B cell (primary cell): Measurements from ENCODE around the gene TMEM19. TPM values are rescaled to one million over a fixed set of nuclear protein-coding genes. Genes with fewer than 3 reads are reported as not detected.
A peak's percentile ranks its signal among the peaks of the same experiment; 100 is the strongest.

Experiments used
- ATAC-seq: fragments of 200-7000 bp; cut with Tn5 transposase; one replicate; pipeline ENCODE4 v1.10.0; 2021; ENCODE audit warnings: low read depth, mild to moderate bottlenecking, moderate number of reproducible peaks, moderate library complexity
- CTCF ChIA-PET: fragments of 350-600 bp; sonication (Branson Sonifier 250); formaldehyde crosslinking; loops from one replicate; lab custom pipeline; 2021; ENCODE audit warnings: antibody characterized with exemption, inconsistent platforms; lab: Charles Lee
- POLR2A ChIA-PET: fragments of 350-600 bp; sonication (Branson Sonifier 250); formaldehyde crosslinking; loops from one replicate; lab custom pipeline; 2021; ENCODE audit warnings: antibody characterized with exemption; lab: Charles Lee
- DNase-seq: peaks from one replicate; pipeline ENCODE4 v3.0.0; 2013
- H2AFZ ChIP-seq: 2 replicates; pipeline ENCODE4 v1.6.1; 2012; ENCODE audit warnings: mild to moderate bottlenecking, low read depth, low read length; ENCODE audit not compliant: insufficient read depth, poor library complexity, severe bottlenecking
- H3K27ac ChIP-seq, 2 donors: 1 replicate in 1 of 2; 2 replicates in 1 of 2; pipeline ENCODE4 v1.5.1; 2012 to 2013; ENCODE audit warnings: low read length in 2 of 2, mild to moderate bottlenecking in 2 of 2, moderate library complexity in 1 of 2
- H3K27me3 ChIP-seq, 4 experiments: fragments of 200-600 bp in 1 of 4; sonication (generic) in 1 of 4; replicated peaks in 1 of 4; 1 replicate in 2 of 4; 2 replicates in 2 of 4; pipeline versions ENCODE4 v1.6.1 to v1.7.0; 2013 to 2016; ENCODE audit warnings: low read length in 3 of 4, mild to moderate bottlenecking in 2 of 4, mixed read lengths in 1 of 4, moderate library complexity in 1 of 4; ENCODE audit not compliant: insufficient read depth in 4 of 4, control insufficient read depth in 3 of 4; ENCODE audit errors: control extremely low read depth in 1 of 4
- H3K36me3 ChIP-seq, 2 experiments: replicated peaks in 1 of 2; 1 replicate in 1 of 2; 2 replicates in 1 of 2; pipeline versions ENCODE4 v1.6.1 to v1.7.1; 2013; ENCODE audit warnings: low read length in 1 of 2; ENCODE audit not compliant: insufficient read depth in 2 of 2, control insufficient read depth in 1 of 2; ENCODE audit errors: control extremely low read depth in 1 of 2, extremely low read depth in 1 of 2
- H3K4me1 ChIP-seq, 2 donors: fragments of 200-600 bp in 1 of 2; sonication (generic) in 1 of 2; 1 replicate in 1 of 2; 2 replicates in 1 of 2; pipeline versions ENCODE4 v1.5.1 to v1.6.1; 2013 to 2017; ENCODE audit warnings: low read length in 2 of 2; ENCODE audit not compliant: control insufficient read depth in 2 of 2, insufficient read depth in 2 of 2
- H3K4me2 ChIP-seq: replicated peaks from 2 replicates; pipeline ENCODE3; 2012; ENCODE audit warnings: mild to moderate bottlenecking, low read depth, low read length; ENCODE audit not compliant: poor library complexity, severe bottlenecking
- H3K4me3 ChIP-seq, 5 experiments: fragments of 200-600 bp in 1 of 5; sonication (generic) in 1 of 5; 1 replicate in 3 of 5; 2 replicates in 2 of 5; pipeline versions ENCODE4 v1.5.1 to v1.7.0; 2011 to 2016; ENCODE audit warnings: low read length in 4 of 5, mild to moderate bottlenecking in 4 of 5, low read depth in 2 of 5, control low read depth in 1 of 5, moderate library complexity in 1 of 5; ENCODE audit not compliant: insufficient read depth in 1 of 5; ENCODE audit errors: control extremely low read depth in 1 of 5, extremely low read depth in 1 of 5
- H3K79me2 ChIP-seq: fragments of 200-600 bp; sonication (generic); one replicate; pipeline ENCODE4 v1.6.0; 2016; ENCODE audit warnings: low read length; ENCODE audit not compliant: control insufficient read depth, insufficient read depth
- H3K9ac ChIP-seq: fragments of 200-600 bp; sonication (generic); 2 replicates; pipeline ENCODE4 v1.6.1; 2017; ENCODE audit warnings: mild to moderate bottlenecking, low read length, moderate library complexity
- H3K9me3 ChIP-seq, 3 donors: one replicate each; pipeline versions ENCODE4 v1.6.1 to v1.7.1; 2013; ENCODE audit warnings: low read length in 2 of 3; ENCODE audit not compliant: control insufficient read depth in 2 of 3, insufficient read depth in 1 of 3; ENCODE audit errors: control extremely low read depth in 1 of 3
- H4K20me1 ChIP-seq: 2 replicates; pipeline ENCODE4 v1.6.0; 2012; ENCODE audit warnings: mild to moderate bottlenecking, low read length; ENCODE audit not compliant: insufficient read depth, control insufficient read depth, poor library complexity, severe bottlenecking
- H3K27ac Mint-ChIP-seq: one replicate; pipeline ENCODE4 v1.8.0; 2021; ENCODE audit warnings: mixed read lengths
- H3K27me3 Mint-ChIP-seq: one replicate; pipeline ENCODE4 v1.8.0; 2021; ENCODE audit warnings: mixed read lengths
- H3K4me1 Mint-ChIP-seq: one replicate; pipeline ENCODE4 v1.8.0; 2021; ENCODE audit warnings: mixed read lengths
- H3K4me3 Mint-ChIP-seq: one replicate; pipeline ENCODE4 v1.8.0; 2021; ENCODE audit warnings: mixed read lengths
- H3K9me3 Mint-ChIP-seq: one replicate; pipeline ENCODE4 v1.8.0; 2022; ENCODE audit warnings: mixed read lengths; ENCODE audit not compliant: insufficient read depth
- EZH2 ChIP-seq: IDR thresholded peaks from 2 replicates; pipeline ENCODE4 v1.6.1; 2012; ENCODE audit warnings: borderline replicate concordance, low read depth, mild to moderate bottlenecking, moderate library complexity, low read length; ENCODE audit not compliant: insufficient read depth, poor library complexity, severe bottlenecking
- WGBS: methylation state at CpG from one replicate; pipeline ENCODE4 v1.1.5; 2013; ENCODE audit warnings: missing lambda C conversion rate; ENCODE audit not compliant: insufficient coverage; 5-methylcytosine and 5-hydroxymethylcytosine counted together
- intact Hi-C: fragments of 100-400 bp; cut with micrococcal nuclease; formaldehyde crosslinking; loops from one replicate; pipeline ENCODE4 v1.10.0; 2022
- polyA plus RNA-seq: library from polyadenylated mRNA; depleted of rRNA; stranded (reverse); fragments of >200 nt; gene quantifications from 2 replicates; pipeline ENCODE4 v1.2.3, GENCODE V29; 2012
- total RNA-seq, 2 donors: library from RNA; stranded (reverse); fragments of 120-200 nt in 1 of 2; gene quantifications; 1 replicate in 1 of 2; 2 replicates in 1 of 2; pipeline versions ENCODE4 v1.2.3 to v1.2.4, GENCODE V29; 2013 to 2022
- TF ChIP-seq, protein P1 (sequence below): fragments of 200-600 bp; IDR thresholded peaks from one replicate; pipeline ENCODE4 v1.8.0; 2022; ENCODE audit warnings: antibody characterized with exemption, mild to moderate bottlenecking

TMEM19 gene
- total and polyA plus RNA-seq, 2 donors (not counting 1 experiment from before 2014, with no cell fraction given) = 39.4 to 53.6 TPM

DNA sequence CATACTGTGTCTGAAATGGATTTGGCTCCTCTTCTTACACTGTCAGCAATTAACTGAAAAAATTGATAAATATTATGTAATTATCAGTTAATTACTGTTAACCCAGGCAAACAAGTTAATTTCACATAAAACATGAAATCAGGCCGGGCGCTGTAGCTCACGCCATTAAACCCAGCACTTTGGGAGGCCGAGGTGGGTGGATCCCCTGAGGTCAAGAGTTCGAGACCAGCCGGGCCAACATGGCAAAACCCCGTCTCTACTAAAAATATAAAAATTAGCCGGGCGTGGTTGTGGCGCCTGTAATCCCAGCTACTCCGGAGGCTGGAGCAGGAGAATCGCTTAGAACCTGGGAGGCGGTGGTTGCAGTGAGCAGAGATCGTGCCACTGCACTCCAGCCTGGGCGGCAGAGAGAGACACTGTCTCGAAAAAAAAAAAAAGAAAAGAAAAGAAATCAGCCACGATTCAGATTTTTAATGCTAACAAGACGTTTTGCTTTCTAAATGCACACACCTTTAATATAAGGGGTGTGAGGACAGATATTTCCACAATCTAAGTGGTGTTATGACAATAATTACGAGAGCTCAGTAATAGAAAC is 473 bp upstream of the TMEM19 start:
- Histone ChIP-seq H3K9ac (peak overlapping the region; percentile 68), H3K4me2 (peak overlapping the region; percentile 86), H3K9me3 (no peaks in the 10 kb centered on the region), H3K27ac (peak overlapping the region; percentile 83 to 95), H3K27me3 (no peaks in the 10 kb centered on the region), H3K4me1 (peaks cover 48% of the 10 kb centered on the region in 2 donors), H4K20me1 (no peaks in the 10 kb centered on the region), H3K36me3 (peaks cover 0 to 4% of the 10 kb centered on the region in 2 experiments), H3K4me3 (peak overlapping the region; percentile 70 to 99 (median 81)), H3K79me2 (peaks cover 61% of the 10 kb centered on the region), H2AFZ (peak overlapping the region; percentile 80)
- H3K4me3 Mint-ChIP-seq = peak overlapping the region; percentile 97
- no peak for TF ChIP-seq EZH2
- TF ChIP-seq, protein P1, sequence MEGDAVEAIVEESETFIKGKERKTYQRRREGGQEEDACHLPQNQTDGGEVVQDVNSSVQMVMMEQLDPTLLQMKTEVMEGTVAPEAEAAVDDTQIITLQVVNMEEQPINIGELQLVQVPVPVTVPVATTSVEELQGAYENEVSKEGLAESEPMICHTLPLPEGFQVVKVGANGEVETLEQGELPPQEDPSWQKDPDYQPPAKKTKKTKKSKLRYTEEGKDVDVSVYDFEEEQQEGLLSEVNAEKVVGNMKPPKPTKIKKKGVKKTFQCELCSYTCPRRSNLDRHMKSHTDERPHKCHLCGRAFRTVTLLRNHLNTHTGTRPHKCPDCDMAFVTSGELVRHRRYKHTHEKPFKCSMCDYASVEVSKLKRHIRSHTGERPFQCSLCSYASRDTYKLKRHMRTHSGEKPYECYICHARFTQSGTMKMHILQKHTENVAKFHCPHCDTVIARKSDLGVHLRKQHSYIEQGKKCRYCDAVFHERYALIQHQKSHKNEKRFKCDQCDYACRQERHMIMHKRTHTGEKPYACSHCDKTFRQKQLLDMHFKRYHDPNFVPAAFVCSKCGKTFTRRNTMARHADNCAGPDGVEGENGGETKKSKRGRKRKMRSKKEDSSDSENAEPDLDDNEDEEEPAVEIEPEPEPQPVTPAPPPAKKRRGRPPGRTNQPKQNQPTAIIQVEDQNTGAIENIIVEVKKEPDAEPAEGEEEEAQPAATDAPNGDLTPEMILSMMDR = no peak
- H3K27me3 Mint-ChIP-seq = no peaks in the 10 kb centered on the region
- intact Hi-C loops = loop anchor here (5.0 kb wide), 1 partner anchor 1948 kb away; the partner anchor contains the start of gene RAB3IP
- 62% methylated on average over 8 of the region's 19 CpGs for WGBS
- ATAC-seq (no peak), DNase-seq (no peak)
- peak overlapping the region; percentile 96 for H3K27ac Mint-ChIP-seq
- no peaks in the 10 kb centered on the region for H3K9me3 Mint-ChIP-seq
- ChIA-PET CTCF (interaction anchor here (0.6 to 6.1 kb wide), 16 partner anchors 8 to 74 kb away, joined by 3 to 68 read pairs (median 6); partner anchors contain the start of genes THAP2 and ZFC3H1), POLR2A (interaction anchor here (0.6 to 5.7 kb wide), 6 partner anchors 8 to 69 kb away, joined by 3 to 95 read pairs (median 5); partner anchors contain the start of genes RAB21, THAP2 and ZFC3H1)
- peaks cover 43% of the 10 kb centered on the region for H3K4me1 Mint-ChIP-seq

GRCh38 chr12:71686658-71687025 is 760 bp downstream of the TMEM19 start:
- Histone ChIP-seq H3K27ac (peak overlapping the region; percentile 83 to 95), H3K4me2 (peak overlapping the region; percentile 86), H3K27me3 (no peaks in the 10 kb centered on the region), H3K9me3 (no peaks in the 10 kb centered on the region), H3K4me3 (peak overlapping the region; percentile 70 to 99 (median 81)), H4K20me1 (no peaks in the 10 kb centered on the region), H3K9ac (peak overlapping the region; percentile 68), H2AFZ (peak overlapping the region; percentile 80), H3K79me2 (peaks cover 73% of the 10 kb centered on the region), H3K36me3 (peaks cover 1 to 6% of the 10 kb centered on the region in 2 experiments), H3K4me1 (peaks cover 58 to 59% of the 10 kb centered on the region in 2 donors)
- Mint-ChIP-seq H3K4me3 (peak overlapping the region; percentile 97), H3K27me3 (no peaks in the 10 kb centered on the region), H3K27ac (peak overlapping the region; percentile 96), H3K9me3 (no peaks in the 10 kb centered on the region), H3K4me1 (peaks cover 53% of the 10 kb centered on the region)
- ATAC-seq (no peak), DNase-seq (no peak)
- no CpG with 5 or more reads among the region's 3 CpGs for WGBS
- intact Hi-C loops = loop anchor here (1.0 to 5.0 kb wide), 5 partner anchors 8 to 1949 kb away; partner anchors contain the start of genes RAB21, RAB3IP, TBC1D15 and THAP2
- ChIA-PET POLR2A (interaction anchor here (0.7 to 5.7 kb wide), 5 partner anchors 9 to 68 kb away, joined by 3 to 95 read pairs (median 6); partner anchors contain the start of genes RAB21, THAP2 and ZFC3H1), CTCF (interaction anchor here (1.1 to 6.1 kb wide), 14 partner anchors 9 to 68 kb away, joined by 3 to 68 read pairs (median 7); partner anchors contain the start of genes RAB21, THAP2 and ZFC3H1)
- no peak for TF ChIP-seq EZH2
- TF ChIP-seq, protein P1 = no peak
